Astrocyte (in vitro differentiated cells and primary cell): ENCODE results near the gene DNAJB1. TPM values are rescaled to one million over a fixed set of nuclear protein-coding genes. Genes with fewer than 3 reads are reported as not detected.

Experiments used
- DNase-seq: peaks from one replicate; pipeline ENCODE4 v3.0.0-alpha.2; 2010; ENCODE audit warnings: low read depth
- FAIRE-seq: peaks from 2 replicates; lab custom pipeline; 2011; peaks lifted over from hg19 to GRCh38; lab: Jason Lieb, UNC
- H2AFZ ChIP-seq: 2 replicates; pipeline ENCODE4 v1.6.0; 2012; ENCODE audit warnings: low read depth, low read length, inconsistent platforms
- H3K27ac ChIP-seq: 2 replicates; pipeline ENCODE4 v1.5.1; 2011; ENCODE audit warnings: low read depth, low read length, inconsistent platforms
- H3K27me3 ChIP-seq: 2 replicates; pipeline ENCODE4 v1.6.0; 2011; ENCODE audit warnings: low read length, inconsistent platforms; ENCODE audit not compliant: insufficient read depth
- H3K36me3 ChIP-seq: 2 replicates; pipeline ENCODE4 v1.5.1; 2011; ENCODE audit warnings: low read length, inconsistent platforms; ENCODE audit not compliant: insufficient read depth
- H3K4me1 ChIP-seq: 2 replicates; pipeline ENCODE4 v1.5.1; 2011; ENCODE audit warnings: low read length, inconsistent platforms; ENCODE audit not compliant: insufficient read depth
- H3K4me2 ChIP-seq: 2 replicates; pipeline ENCODE4 v1.6.0; 2012; ENCODE audit warnings: low read length, inconsistent platforms
- H3K4me3 ChIP-seq: 2 replicates; pipeline ENCODE4 v1.5.1; 2011; ENCODE audit warnings: low read depth, mild to moderate bottlenecking, low read length, inconsistent platforms; ENCODE audit not compliant: insufficient read depth
- H3K79me2 ChIP-seq: 2 replicates; pipeline ENCODE4 v1.6.0; 2012; ENCODE audit warnings: mild to moderate bottlenecking, low read length, inconsistent platforms; ENCODE audit not compliant: insufficient read depth
- H3K9ac ChIP-seq: 2 replicates; pipeline ENCODE4 v1.6.0; 2012; ENCODE audit warnings: mild to moderate bottlenecking, low read length, inconsistent platforms
- H3K9me3 ChIP-seq: 2 replicates; pipeline ENCODE4 v1.5.1; 2012; ENCODE audit warnings: low read depth, mild to moderate bottlenecking, low read length, inconsistent platforms; ENCODE audit not compliant: insufficient read depth
- H4K20me1 ChIP-seq: 2 replicates; pipeline ENCODE4 v1.6.0; 2012; ENCODE audit warnings: low read length, inconsistent platforms; ENCODE audit not compliant: insufficient read depth
- H3K27ac Mint-ChIP-seq: one replicate; pipeline ENCODE4 v1.8.0; 2021; ENCODE audit warnings: mild to moderate bottlenecking, mixed read lengths; ENCODE audit not compliant: unreplicated experiment
- H3K27me3 Mint-ChIP-seq: one replicate; pipeline ENCODE4 v1.8.0; 2021; ENCODE audit warnings: low read depth, mixed read lengths; ENCODE audit not compliant: unreplicated experiment
- H3K36me3 Mint-ChIP-seq: one replicate; pipeline ENCODE4 v1.8.0; 2021; ENCODE audit warnings: low read depth, mixed read lengths; ENCODE audit not compliant: unreplicated experiment
- H3K4me1 Mint-ChIP-seq: one replicate; pipeline ENCODE4 v1.8.0; 2021; ENCODE audit warnings: low read depth, mixed read lengths; ENCODE audit not compliant: unreplicated experiment
- H3K4me3 Mint-ChIP-seq: one replicate; pipeline ENCODE4 v1.8.0; 2021; ENCODE audit warnings: mild to moderate bottlenecking, moderate library complexity, mixed read lengths; ENCODE audit not compliant: unreplicated experiment
- H3K9me3 Mint-ChIP-seq: one replicate; pipeline ENCODE4 v1.8.0; 2021; ENCODE audit warnings: mild to moderate bottlenecking, mixed read lengths; ENCODE audit not compliant: unreplicated experiment
- CTCF ChIP-seq: IDR thresholded peaks from 2 replicates; pipeline ENCODE4 v1.5.1; 2011; ENCODE audit warnings: low read depth, mild to moderate bottlenecking, inconsistent platforms, low read length, moderate library complexity; ENCODE audit not compliant: insufficient read depth
- EZH2 ChIP-seq: IDR thresholded peaks from 2 replicates; pipeline ENCODE4 v1.6.1; 2012; ENCODE audit warnings: mild to moderate bottlenecking, low read length, inconsistent platforms; ENCODE audit not compliant: insufficient read depth
- total RNA-seq: library from RNA; stranded (reverse); gene quantifications from 2 replicates; pipeline ENCODE4 v1.2.1, GENCODE V29; 2021

The DNAJB1 gene
- total RNA-seq, 1 donor from 2014 or later: 105 TPM

- peaks cover 39% of the 10 kb centered on the region for H4K20me1 ChIP-seq
- Mint-ChIP-seq H3K9me3 (no peaks in the 10 kb centered on the region), H3K27ac (no peak overlapping the region), H3K27me3 (no peaks in the 10 kb centered on the region), H3K4me3 (no peak overlapping the region), H3K4me1 (peaks cover 6% of the 10 kb centered on the region), H3K36me3 (peaks cover 1% of the 10 kb centered on the region)
- H3K27ac ChIP-seq: no peak overlapping the region
- no peak for TF ChIP-seq EZH2
- TF ChIP-seq CTCF: no peak
- H3K27me3 ChIP-seq: no peaks in the 10 kb centered on the region
- no peak overlapping the region for H2AFZ ChIP-seq
- H3K4me3 ChIP-seq: no peak overlapping the region
- H3K36me3 ChIP-seq: no peaks in the 10 kb centered on the region
- H3K9ac ChIP-seq: no peak overlapping the region
- no peaks in the 10 kb centered on the region for H3K9me3 ChIP-seq
- H3K4me2 ChIP-seq: no peak overlapping the region
- peaks cover 23% of the 10 kb centered on the region for H3K4me1 ChIP-seq
- no peak for DNase-seq
- peaks cover 28% of the 10 kb centered on the region for H3K79me2 ChIP-seq
- no peak for FAIRE-seq
Observed at GRCh38 chr19:14558370-14559066, 40.3 kb upstream of the DNAJB1 start.

DNA sequence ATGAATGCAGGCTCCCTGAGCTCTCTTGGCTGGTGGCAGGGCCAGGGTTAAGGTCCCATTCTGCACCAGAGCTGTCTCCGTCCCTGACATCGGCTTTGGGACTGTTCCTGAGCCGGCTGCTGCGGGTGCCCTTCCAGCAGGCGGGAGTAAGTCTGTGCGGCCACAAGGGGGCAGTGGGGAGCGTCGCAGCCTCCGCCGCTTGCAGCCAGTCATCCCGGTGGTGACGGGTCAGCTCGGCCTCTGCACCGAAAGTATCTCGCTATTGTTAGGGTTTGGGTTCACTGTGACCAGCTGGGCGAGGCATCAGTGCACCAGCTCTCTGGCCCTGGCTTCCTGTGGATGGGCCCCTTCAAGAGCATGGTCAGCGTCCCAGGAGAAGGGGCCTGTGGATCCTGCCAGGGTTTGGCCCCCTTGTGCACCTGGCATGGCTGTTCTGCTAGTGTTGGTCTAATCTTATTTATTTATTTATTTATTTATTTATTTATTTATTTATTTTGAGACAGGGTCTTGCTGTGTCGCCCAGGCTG is 38.5 kb upstream of the DNAJB1 start:
- peak overlapping the region; percentile 46 for H3K4me3 ChIP-seq
- peaks cover 17% of the 10 kb centered on the region for H3K4me1 ChIP-seq
- Mint-ChIP-seq H3K27ac (no peak overlapping the region), H3K4me3 (no peak overlapping the region), H3K9me3 (no peaks in the 10 kb centered on the region), H3K27me3 (no peaks in the 10 kb centered on the region), H3K36me3 (peaks cover 1% of the 10 kb centered on the region), H3K4me1 (peaks cover 10% of the 10 kb centered on the region)
- no peak for FAIRE-seq
- H3K9me3 ChIP-seq: no peaks in the 10 kb centered on the region
- no peaks in the 10 kb centered on the region for H3K36me3 ChIP-seq
- peak overlapping the region; percentile 81 for H3K4me2 ChIP-seq
- peak overlapping the region; percentile 89 for H2AFZ ChIP-seq
- peaks cover 28% of the 10 kb centered on the region for H3K79me2 ChIP-seq
- H3K27me3 ChIP-seq: no peaks in the 10 kb centered on the region
- peak overlapping the region; percentile 33 for H3K9ac ChIP-seq
- no peak for TF ChIP-seq EZH2
- TF ChIP-seq CTCF: peak; percentile 70
- H4K20me1 ChIP-seq: peaks cover 38% of the 10 kb centered on the region
- DNase-seq: peak; percentile 47
- H3K27ac ChIP-seq: peak overlapping the region; percentile 1
